ENCODE data around the gene KIFAP3.
"Not testable (repeated sequence)": the region's sequence is repeated elsewhere in the genome, so short reads cannot be mapped to it uniquely, and the experiment has no call there.

DNA sequence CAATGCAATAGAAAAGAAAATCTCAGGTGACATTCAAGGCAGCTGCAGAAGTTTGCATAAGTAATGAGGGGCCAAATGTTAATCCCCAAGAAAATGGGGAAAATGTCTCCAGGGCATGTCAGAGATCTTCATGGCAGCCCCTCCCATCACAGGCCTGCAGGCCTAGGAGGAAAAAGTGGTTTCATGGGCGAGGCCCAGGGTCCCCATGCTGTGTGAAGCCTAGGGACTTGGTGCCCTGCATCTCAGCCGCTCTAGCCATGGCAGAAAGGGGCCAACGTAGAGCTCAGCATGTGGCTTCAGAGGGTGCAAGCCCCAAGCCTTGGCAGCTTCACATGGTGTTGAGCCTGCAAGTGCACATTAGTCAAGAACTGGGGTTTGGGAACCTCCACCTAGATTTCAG, 202.5 kb downstream of the KIFAP3 start:
- TF ChIP-seq, protein P1, sequence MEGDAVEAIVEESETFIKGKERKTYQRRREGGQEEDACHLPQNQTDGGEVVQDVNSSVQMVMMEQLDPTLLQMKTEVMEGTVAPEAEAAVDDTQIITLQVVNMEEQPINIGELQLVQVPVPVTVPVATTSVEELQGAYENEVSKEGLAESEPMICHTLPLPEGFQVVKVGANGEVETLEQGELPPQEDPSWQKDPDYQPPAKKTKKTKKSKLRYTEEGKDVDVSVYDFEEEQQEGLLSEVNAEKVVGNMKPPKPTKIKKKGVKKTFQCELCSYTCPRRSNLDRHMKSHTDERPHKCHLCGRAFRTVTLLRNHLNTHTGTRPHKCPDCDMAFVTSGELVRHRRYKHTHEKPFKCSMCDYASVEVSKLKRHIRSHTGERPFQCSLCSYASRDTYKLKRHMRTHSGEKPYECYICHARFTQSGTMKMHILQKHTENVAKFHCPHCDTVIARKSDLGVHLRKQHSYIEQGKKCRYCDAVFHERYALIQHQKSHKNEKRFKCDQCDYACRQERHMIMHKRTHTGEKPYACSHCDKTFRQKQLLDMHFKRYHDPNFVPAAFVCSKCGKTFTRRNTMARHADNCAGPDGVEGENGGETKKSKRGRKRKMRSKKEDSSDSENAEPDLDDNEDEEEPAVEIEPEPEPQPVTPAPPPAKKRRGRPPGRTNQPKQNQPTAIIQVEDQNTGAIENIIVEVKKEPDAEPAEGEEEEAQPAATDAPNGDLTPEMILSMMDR (IDR thresholded peaks at IDR 0.05; ENCODE audit: low read depth, low read length, poor library complexity, severe bottlenecking), result not testable (repeated sequence)
- TF ChIP-seq EZH2phosphoT487 (IDR thresholded peaks at IDR 0.05; ENCODE audit: borderline replicate concordance, low read length), result not testable (repeated sequence)
